MM.1S (cell line): Measurements from ENCODE around the gene EXOC4.
"Not testable (repeated sequence)": the region's sequence is repeated elsewhere in the genome, so short reads cannot be mapped to it uniquely, and the experiment has no call there.

Experiments
- CTCF ChIP-seq: fragments of 300-600 bp; sonication (generic); IDR thresholded peaks from 2 replicates; pipeline ENCODE4 v1.5.1; 2016; ENCODE audit warnings: antibody characterized with exemption, low read length, mixed read lengths
- EZH2 ChIP-seq: fragments of 300-600 bp; sonication (generic); optimal IDR thresholded peaks from 2 replicates; pipeline ENCODE3; 2017; ENCODE audit warnings: low read depth, mild to moderate bottlenecking, antibody characterized with exemption, low read length, mixed read lengths
- EZH2phosphoT487 ChIP-seq: fragments of 300-600 bp; sonication (generic); IDR thresholded peaks from 2 replicates; pipeline ENCODE4 v1.6.1; 2018; ENCODE audit warnings: antibody characterized with exemption, low read length

GRCh38 chr7:133210817-133211216 lies 42.1 kb upstream of the EXOC4 start:
- not testable (repeated sequence) for TF ChIP-seq CTCF, EZH2phosphoT487, EZH2
